Left ventricle myocardium inferior (tissue), 1 donor: ENCODE data around the gene KIAA1549. TPM values are rescaled to one million over a fixed set of nuclear protein-coding genes. Genes with fewer than 3 reads are reported as not detected.

Source experiments
- DNase-seq: peaks from one replicate; pipeline ENCODE4 v3.0.0-alpha.2; 2020
- H3K27ac ChIP-seq: fragments of 200-600 bp; replicated peaks from 2 replicates; pipeline ENCODE4 v1.8.0; 2021
- H3K27me3 ChIP-seq: fragments of 200-600 bp; 2 replicates; pipeline ENCODE4 v1.8.0; 2021; ENCODE audit warnings: low read depth
- H3K36me3 ChIP-seq: fragments of 200-600 bp; 2 replicates; pipeline ENCODE4 v1.8.0; 2021
- H3K4me1 ChIP-seq: fragments of 200-600 bp; 2 replicates; pipeline ENCODE4 v1.8.0; 2021
- H3K4me3 ChIP-seq: fragments of 200-600 bp; 2 replicates; pipeline ENCODE4 v1.8.0; 2021; ENCODE audit warnings: mild to moderate bottlenecking, moderate library complexity
- H3K9me3 ChIP-seq: fragments of 200-600 bp; replicated peaks from 2 replicates; pipeline ENCODE4 v1.8.0; 2021
- CTCF ChIP-seq: fragments of 200-600 bp; IDR thresholded peaks from 2 replicates; pipeline ENCODE4 v1.8.0; 2021; ENCODE audit warnings: antibody characterized with exemption, mild to moderate bottlenecking, borderline replicate concordance
- intact Hi-C: fragments of 100-400 bp; cut with micrococcal nuclease; formaldehyde crosslinking; loops from one replicate; pipeline ENCODE4 v1.11.0; 2022
- total RNA-seq: library from RNA; stranded (reverse); fragmentation: NEBNext Ultra II Directional; extraction: Animal tissue kit (Norgen Biotek cat#: 25700); gene quantifications from one replicate; pipeline ENCODE4 v1.2.1, GENCODE V29; 2021
- donor health status: DM: no; HTN: yes; CAD: no; lungs with severe emphysema.

Gene KIAA1549
- total RNA-seq, 1 donor from 2014 or later = 2.1 TPM

- TF ChIP-seq CTCF = no peak
- Histone ChIP-seq H3K4me3 (no peak overlapping the region), H3K9me3 (no peaks in the 10 kb centered on the region), H3K4me1 (peaks cover 20% of the 10 kb centered on the region), H3K27ac (no peak overlapping the region), H3K36me3 (no peaks in the 10 kb centered on the region), H3K27me3 (no peaks in the 10 kb centered on the region)
- intact Hi-C loops = no loop called here
- no peak for DNase-seq
Measured at GRCh38 chr7:138937484-138937883, 43.7 kb downstream of the KIAA1549 start.

- Histone ChIP-seq H3K9me3 (no peaks in the 10 kb centered on the region), H3K27ac (peak overlapping the region; percentile 62), H3K4me3 (no peak overlapping the region), H3K4me1 (peaks cover 20% of the 10 kb centered on the region), H3K27me3 (no peaks in the 10 kb centered on the region), H3K36me3 (no peaks in the 10 kb centered on the region)
- no peak for DNase-seq
- no peak for TF ChIP-seq CTCF
- intact Hi-C loops = no loop called here
Measured at GRCh38 chr7:138935465-138936011, 45.7 kb downstream of the KIAA1549 start.

- H3K9me3 ChIP-seq = no peaks in the 10 kb centered on the region
- intact Hi-C loops = no loop called here
- H3K4me3 ChIP-seq = no peak overlapping the region
- H3K27ac ChIP-seq = peak overlapping the region; percentile 62
- peaks cover 20% of the 10 kb centered on the region for H3K4me1 ChIP-seq
- H3K36me3 ChIP-seq = no peaks in the 10 kb centered on the region
- TF ChIP-seq CTCF = no peak
- no peak for DNase-seq
- no peaks in the 10 kb centered on the region for H3K27me3 ChIP-seq
Measured at GRCh38 chr7:138934861-138935260, 46.3 kb downstream of the KIAA1549 start.

DNA sequence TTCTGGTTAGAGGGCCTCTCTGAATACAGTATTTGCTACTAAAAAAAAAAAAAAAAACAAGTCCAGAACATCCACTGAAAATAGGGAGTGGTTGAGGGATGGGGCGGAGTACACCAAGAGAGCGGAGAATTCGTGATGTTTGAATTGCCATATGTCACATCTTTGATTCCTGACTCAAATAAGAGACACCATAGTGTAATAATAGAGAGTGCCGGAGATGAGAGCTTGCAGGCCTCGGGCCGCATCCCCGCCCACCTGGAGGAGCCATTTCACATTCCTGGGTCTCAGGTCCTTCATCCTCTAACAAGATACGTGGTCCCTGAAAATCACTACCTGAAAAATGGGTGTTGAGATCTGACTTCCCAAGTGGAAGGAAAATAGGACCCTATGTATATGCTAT, 46.8 kb downstream of the KIAA1549 start:
- TF ChIP-seq CTCF = no peak
- intact Hi-C loops = no loop called here
- H3K4me1 ChIP-seq = peaks cover 20% of the 10 kb centered on the region
- DNase-seq = no peak
- no peaks in the 10 kb centered on the region for H3K27me3 ChIP-seq
- peak overlapping the region; percentile 62 for H3K27ac ChIP-seq
- no peak overlapping the region for H3K4me3 ChIP-seq
- H3K36me3 ChIP-seq = no peaks in the 10 kb centered on the region
- no peaks in the 10 kb centered on the region for H3K9me3 ChIP-seq

- intact Hi-C loops = no loop called here
- H3K9me3 ChIP-seq = no peaks in the 10 kb centered on the region
Measured at GRCh38 chr7:138932870-138933269, 48.3 kb downstream of the KIAA1549 start.

More at GRCh38 chr7:138932870-138933269, 48.3 kb downstream of the KIAA1549 start:
- H3K27ac ChIP-seq = no peak overlapping the region
- H3K36me3 ChIP-seq = no peaks in the 10 kb centered on the region
- H3K27me3 ChIP-seq = no peaks in the 10 kb centered on the region
- no peak for DNase-seq
- H3K4me1 ChIP-seq = peaks cover 20% of the 10 kb centered on the region
- TF ChIP-seq CTCF = no peak
- H3K4me3 ChIP-seq = no peak overlapping the region
